ENCODE data around the gene RBM12. TPM values are rescaled to one million over a fixed set of nuclear protein-coding genes. Genes with fewer than 3 reads are reported as not detected.

The RBM12 gene
- total RNA-seq, 1 donor from 2014 or later = 38.7 TPM

DNA sequence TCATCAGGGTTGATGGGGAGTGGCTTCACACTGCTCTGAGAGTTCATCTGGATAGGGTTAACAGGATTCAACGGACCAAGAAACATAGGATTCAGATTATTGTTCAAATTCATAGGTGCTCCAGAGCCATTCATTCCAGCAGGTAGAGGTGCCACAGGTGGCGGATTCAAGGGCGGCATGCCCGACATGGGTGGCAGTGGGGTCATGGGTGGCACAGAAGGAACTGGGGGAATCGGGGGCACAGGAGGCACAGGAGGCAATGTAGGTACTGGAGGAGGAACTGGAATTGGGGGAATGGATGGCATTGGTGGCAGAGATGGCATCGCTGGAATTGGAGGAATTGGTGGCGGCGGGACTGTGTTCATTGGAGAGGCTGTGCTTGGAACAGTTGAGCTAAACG is 10.3 kb downstream of the RBM12 start:
- no peak for DNase-seq (ENCODE audit: low read depth in 2 of 2)

DNA sequence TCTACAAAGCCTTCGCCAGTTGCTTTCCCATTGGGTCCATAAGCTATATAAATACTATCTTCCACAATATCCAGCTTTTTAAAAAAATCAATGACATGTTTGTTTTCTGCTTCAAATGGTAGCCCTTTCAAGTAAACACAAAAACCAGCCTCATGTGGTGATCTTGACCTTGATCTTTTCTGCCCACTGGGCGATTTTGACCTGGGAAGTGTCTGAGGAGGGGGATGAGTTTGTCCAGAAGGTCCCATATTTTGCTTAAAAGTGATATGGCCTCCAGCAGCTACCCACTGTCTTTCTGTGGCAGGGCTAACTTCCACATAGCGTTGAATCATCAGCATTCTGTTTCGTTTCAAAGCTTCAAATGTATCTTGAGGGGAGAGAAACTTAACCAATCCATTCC is 10.8 kb downstream of the RBM12 start:
- no peak for DNase-seq (ENCODE audit: low read depth in 2 of 2)

DNA sequence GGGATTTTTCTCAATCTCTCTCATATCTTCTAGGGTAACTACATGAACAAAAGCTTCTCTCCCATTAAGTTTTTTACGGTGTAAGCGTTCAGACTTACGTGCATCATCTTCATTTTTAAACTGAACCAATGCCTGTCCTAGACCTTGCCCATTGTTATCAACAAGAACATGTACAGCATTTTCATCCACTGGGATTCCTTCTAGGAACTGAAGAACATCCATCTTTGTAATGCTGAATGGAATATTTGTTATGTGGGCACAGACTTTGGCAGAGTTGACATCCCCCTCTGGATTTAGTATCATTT is 11.3 kb downstream of the RBM12 start:
- DNase-seq (ENCODE audit: low read depth in 2 of 2) = no peak

DNA sequence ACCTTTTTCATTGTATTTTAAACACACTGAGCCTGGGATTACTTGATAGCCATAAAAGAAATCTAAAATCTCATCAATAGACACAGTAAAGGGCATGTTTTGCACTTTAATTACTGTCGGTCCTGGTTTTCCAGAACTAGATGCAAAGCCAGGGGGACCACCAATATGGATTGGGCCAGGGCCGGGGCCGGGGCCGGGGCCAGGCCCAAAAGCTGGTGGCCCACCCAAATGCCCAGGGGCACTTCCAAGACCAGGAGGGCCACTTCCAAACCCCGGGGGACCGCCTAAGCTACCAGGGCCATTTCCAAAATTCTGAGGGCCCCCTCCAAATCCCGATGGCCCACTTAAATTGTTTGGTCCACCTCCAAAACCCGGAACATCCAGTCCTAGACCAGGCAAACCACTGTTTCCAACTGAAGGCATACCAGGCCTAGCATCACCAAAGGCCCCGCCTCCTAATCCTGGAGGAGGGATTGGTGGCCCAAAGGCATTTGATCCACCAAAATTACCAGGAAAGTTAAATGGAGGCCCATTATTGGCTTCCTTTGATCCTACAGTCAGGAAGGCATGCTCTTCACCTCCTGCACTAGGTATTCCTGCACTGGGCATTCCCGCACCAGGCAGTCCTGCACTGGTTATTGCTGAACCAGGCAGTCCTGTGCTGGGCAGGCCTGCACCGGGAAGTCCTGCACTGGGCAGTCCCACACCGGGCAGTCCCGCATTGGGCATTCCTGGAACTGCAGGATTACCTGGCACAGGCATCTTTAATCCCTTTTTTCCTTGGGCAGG is 11.9 kb downstream of the RBM12 start:
- DNase-seq (ENCODE audit: low read depth in 2 of 2) = no peak

DNA sequence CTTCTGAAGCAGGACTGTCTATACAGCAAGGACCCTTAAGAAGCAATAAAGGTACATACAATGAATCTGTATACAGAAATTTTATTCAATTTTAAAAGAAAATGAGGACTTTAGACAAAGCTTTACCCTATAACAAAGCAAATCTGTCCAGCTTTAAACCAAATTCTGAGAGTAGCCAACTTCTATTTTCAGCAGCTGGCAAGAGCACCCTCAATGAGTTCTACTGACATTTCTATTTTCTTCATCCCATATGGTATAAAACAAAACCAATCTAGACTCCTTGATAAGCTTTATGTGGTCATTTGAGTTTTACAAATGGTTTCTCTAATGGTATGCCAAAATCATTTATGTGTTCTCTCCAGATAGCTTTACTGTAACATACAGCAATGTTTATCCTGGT is 12.7 kb downstream of the RBM12 start:
- DNase-seq (ENCODE audit: low read depth in 2 of 2) = no peak

DNA sequence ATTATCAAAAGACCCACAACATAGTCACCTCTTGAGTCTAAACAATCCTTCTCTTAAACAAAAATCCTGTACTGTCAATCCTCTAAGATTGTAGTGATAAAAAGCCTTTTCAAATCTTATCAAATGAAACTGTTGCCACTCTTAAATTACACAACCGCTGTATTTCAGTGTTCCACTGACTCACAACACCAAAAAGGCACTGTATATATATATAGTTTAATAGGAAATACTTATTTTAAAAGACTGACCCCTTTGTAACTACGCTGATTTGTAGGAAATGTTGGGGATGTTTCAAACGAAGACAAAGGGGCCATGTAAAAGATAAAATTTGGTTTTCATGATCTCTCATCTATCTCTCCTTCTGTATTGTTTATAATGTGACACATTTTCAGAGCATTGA is 14.1 kb downstream of the RBM12 start:
- no peak for DNase-seq (ENCODE audit: low read depth in 2 of 2)

DNA sequence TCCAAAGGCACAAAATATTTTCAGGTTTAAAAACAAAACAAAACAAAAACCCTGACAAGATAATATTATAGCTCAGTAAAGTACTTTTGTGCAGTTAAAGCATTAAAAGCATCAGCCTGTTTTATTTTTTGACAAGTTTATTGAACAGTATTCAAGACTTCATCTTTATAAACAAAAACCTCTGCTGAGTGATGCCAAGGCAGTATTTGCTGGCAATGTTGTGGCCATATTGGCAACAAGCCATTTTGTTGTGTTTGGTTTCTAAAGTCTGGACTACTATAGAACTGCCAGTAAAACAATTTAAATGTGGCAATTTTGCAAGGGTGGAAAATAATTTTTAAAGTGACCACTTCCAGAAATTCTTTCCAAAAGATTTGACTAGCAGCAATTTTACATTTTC is 15.9 kb downstream of the RBM12 start:
- peak; percentile 16 to 55 for DNase-seq (ENCODE audit: low read depth in 2 of 2)

DNA sequence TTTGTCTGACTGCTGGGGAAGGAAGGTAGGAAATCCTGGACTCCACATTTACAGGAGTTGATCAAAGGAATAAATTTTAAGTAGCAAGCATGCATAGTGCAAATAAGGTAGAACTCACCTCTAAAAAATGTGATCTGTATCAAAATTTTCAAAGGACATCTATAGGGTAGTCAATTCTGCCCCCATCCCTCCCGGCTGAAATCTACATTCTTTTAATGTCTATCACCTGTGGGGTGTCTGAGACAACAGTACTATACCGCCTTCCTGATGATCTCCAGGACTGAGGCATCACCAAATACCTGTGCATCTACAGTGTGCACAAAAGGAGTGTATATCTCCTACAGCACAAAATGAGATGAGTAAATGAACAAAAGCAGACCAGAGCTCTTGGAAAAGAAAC is 19.9 kb downstream of the RBM12 start:
- no peak for DNase-seq (ENCODE audit: low read depth in 2 of 2)

DNA sequence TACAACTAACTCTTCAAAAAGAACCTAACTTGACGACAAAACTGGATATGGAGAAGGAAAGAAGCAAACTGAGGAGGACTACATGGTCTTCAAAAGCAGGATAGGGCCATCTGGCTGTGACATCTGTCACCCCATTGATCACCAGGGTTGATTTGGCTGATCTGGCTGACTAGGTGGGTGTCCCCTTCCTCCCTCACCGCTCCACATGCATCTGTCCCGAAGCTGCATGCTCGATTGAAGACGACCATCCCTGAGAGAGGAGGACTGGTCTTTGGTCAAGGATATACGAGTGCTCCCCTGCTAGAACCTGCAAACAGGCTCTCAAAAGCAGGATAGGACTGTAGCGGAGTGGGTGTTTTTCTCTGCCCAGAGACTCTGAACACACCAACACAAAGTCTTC is 21.7 kb downstream of the RBM12 start:
- no peak for DNase-seq (ENCODE audit: low read depth in 2 of 2)

DNA sequence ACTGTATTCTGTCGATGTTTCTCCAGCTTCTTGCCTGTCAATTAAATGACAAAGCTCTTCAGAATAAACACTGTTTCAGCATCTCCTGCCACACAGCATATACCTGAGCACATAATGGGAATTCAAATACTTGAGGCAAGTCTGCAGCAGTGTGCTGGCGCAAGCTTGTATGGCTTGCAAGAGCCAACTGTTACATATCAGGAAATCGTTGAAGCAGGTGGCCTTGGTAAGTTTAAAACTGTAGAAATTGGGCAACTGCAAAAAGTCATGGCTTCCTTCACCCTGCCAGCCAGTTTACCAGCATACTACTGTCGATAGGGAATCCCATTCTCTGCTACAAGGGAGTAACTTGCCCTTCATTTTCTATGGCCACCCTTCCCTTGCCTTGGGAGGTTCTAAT is 23.0 kb downstream of the RBM12 start:
- no peak for DNase-seq (ENCODE audit: low read depth in 2 of 2)

DNA sequence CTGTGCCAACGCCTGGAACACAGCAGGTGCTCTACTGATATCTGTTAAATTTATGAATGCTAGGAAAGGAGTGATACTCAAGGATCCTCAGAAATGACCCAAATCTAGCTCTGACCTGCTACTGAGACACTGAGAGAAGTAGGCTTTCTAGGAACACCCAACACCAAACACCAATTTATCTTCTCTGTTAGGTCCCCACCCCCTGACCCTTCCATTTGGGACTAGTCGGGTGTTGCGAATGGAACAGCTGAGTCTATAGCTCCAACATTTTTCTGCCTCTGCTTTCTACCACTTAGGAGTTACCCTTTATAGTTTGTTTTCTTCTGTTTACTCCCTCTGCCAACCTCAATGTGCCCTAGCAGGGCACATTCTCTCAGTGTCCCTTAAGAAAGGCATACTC is 24.0 kb downstream of the RBM12 start:
- no peak for DNase-seq (ENCODE audit: low read depth in 2 of 2)

DNA sequence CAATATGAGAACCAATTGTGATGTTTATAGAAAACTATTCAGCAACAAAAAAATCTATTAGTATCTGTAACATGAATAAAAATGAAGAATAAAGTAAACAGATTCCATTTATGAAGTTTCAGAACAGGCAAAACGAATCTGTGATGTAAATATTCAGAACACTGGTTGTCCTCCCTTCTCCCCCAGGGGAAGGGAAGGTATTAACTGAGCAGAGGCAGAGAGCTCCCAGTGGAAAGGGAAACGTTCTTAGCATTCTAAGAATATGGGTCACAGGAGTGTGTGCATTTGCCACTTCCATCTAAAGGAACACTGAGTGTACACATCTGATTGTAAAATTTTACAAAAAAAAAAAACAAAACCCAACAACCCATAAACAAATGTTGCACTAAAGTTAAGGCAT is 25.9 kb downstream of the RBM12 start:
- DNase-seq (ENCODE audit: low read depth in 2 of 2) = no peak

DNA sequence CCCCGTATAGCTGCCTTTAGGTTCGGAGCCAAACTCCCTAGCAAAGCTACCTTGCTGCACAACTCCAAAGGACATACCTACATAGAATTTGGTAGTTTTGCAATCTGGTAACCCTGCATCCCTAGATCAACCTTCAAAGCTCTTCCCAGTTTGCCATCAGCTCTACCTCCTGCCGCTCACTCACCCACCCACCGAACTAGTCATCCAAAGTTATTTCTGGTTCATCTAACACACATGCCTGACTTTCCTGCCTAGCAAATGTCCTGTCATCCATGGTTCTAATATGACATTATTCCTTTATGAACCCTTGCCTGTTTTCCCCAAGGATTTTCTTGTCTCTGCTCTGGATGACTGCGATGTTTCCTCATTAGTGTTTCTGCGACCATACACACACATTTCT is 27.4 kb downstream of the RBM12 start:
- DNase-seq (ENCODE audit: low read depth in 2 of 2) = no peak

DNA sequence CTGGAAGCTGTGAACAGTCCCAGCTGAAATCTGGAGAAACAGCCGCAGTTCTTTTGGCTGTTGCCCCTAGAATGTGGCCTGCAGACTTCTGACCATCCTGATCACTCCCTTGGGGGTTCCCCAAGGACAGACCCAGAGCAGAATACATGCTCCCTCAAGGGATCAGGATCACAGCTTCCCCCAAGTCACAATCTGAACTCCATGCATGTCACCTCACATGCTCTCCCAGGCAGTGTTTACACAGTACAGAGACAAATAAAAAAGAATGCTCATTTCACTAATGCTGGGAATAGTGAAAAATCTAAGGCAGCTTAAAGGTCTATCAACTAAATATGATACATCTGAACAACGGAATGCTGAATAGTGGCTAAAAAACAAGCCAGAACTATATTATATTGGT is 28.6 kb downstream of the RBM12 start:
- no peak for DNase-seq (ENCODE audit: low read depth in 2 of 2)

DNA sequence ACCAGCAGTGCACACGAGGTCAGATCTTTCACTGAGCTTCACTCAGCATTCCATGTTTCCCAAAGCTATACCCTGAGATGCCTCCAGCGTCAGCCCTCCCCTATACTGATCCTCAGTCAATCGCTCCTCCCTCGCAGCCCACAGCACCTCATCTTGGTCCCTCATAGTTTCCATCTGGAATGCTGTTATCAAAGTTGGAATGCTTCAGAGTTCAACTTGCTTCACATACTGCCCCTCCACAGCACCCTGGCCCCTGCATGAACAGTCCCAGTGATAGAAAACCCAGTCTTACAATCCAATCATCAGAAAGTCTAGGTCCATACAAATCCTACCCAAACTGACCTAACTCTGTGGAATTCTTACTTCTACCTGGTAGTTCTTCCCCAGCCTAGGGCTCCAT is 29.0 kb downstream of the RBM12 start:
- DNase-seq (ENCODE audit: low read depth in 2 of 2) = no peak

DNA sequence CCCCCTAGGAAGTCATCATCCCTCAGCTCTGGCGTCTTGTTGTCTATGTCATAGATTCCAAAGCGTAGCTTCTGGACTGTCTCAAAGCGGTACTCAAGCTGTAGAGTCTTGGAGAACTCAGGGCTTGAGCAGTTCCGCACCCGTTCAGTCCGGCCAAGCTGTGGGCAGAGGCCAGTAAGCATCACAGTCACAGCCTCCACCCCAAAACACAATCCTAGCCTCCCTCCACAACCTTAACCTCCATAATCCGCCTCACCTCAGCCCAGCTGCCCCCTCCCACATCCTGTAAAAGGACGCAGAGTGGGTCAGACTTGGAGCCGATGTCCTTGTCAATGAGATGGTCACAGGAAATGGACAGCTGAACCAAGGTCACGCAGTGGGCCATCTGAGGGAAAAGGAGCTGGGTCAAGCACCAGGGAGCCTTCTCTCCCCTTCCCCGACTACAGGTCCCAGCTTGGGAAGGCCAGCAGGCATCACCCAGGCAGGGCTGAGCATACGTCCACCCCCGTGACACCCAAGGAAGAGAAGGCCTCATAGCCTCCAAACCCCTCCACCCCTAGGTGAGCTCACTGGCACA is 32.1 kb downstream of the RBM12 start:
- DNase-seq (ENCODE audit: low read depth in 2 of 2) = no peak

DNA sequence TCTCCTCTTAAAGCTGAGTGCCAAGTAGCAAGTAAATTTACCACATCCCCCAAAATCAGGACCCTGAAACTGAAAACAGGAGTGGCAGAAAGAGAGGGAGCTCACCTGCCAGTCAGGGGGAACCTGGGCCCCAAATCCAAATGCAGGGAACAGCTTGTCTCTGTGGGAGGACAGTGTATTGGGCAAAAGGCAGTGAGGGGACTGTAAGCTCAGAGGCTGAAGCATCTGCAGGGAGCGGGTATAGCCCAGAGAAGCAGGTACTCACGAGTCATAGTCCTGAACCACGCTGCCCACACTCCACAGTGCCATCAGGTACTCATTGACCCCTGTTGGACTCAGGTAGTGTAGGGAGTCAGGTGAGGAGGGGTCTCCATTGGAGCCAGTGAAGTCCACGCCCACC is 34.1 kb downstream of the RBM12 start:
- no peak for DNase-seq (ENCODE audit: low read depth in 2 of 2)

DNA sequence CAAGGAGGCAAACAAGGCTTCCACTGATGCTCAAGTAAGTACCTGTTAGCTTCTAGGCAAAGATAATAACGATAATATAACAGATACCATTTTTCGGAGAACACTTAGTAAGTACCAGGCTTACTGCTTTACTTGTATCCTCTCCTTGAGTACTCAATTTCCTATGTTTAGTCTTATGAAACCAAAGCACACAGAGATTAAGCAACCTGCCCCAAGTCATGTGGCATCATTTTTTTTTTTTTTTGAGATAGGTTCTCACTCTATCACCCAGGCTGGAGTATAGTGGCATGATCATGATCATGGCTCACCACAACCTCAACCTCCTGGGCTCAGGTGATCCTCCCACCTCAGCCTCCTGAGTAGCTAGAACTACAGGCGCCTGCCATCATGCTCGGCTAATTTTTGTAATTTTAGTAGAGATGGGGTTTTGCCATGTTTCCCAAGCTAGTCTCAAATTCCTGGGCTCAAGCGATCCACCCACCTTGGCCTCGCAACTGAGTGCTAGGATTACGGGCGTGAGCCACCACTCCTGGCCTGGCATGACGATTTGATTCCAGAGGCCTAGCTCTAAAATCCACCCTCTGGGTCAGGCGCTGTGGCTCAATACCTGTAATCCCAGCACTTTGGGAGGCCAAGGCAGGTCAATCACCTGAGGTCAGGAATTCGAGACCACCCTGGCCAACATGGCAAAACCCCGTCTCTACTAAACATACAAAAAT is 35.1 kb downstream of the RBM12 start:
- DNase-seq (ENCODE audit: low read depth in 2 of 2) = no peak

DNA sequence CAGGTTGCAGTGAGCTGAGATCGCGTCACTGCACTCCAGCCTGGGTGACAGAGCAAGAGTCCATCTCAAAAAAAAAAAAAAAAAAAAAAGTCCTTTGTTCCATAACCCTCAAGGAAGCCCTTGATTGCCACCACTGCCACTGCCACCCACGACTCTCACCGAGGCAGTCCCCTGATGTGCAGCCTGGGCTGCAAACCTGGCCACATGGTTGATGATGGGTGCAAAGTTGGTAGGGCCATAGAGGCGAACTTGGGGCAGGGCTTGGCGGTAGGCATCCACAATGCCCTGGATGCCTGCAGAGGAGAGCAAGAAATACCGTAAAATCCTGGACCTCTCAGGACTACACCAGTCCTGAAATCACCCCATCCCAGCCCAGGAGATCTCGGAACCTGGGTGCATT is 37.6 kb downstream of the RBM12 start:
- DNase-seq (ENCODE audit: low read depth in 2 of 2) = no peak

DNA sequence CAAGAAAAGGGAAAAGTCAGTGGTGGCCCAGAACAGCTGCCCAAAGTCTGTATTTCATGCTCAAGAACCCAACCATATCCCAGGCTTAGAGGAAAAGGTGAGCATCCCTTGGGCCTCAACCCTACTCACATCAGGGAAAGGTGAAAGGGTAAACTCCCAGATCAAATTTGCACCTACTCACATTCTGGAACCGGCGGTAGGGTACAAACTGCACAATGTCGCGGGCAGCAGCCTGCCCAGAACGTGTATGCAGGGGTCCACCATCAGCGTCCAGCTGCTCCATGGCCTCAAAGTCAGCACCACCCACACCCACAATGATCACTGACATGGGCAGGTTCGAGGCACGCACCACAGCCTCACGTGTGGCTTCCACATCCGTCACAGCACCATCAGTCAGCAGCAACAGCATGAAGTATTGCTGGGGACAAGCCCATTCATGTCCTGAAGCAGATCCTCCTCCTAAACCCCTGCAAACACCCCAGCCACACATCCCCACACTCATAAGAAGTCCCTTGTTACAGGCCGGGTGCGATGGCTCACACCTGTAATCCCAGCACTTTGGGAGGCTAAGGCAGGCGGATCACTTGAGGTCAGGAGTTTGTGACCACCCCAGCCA is 38.2 kb downstream of the RBM12 start:
- no peak for DNase-seq (ENCODE audit: low read depth in 2 of 2)

DNA sequence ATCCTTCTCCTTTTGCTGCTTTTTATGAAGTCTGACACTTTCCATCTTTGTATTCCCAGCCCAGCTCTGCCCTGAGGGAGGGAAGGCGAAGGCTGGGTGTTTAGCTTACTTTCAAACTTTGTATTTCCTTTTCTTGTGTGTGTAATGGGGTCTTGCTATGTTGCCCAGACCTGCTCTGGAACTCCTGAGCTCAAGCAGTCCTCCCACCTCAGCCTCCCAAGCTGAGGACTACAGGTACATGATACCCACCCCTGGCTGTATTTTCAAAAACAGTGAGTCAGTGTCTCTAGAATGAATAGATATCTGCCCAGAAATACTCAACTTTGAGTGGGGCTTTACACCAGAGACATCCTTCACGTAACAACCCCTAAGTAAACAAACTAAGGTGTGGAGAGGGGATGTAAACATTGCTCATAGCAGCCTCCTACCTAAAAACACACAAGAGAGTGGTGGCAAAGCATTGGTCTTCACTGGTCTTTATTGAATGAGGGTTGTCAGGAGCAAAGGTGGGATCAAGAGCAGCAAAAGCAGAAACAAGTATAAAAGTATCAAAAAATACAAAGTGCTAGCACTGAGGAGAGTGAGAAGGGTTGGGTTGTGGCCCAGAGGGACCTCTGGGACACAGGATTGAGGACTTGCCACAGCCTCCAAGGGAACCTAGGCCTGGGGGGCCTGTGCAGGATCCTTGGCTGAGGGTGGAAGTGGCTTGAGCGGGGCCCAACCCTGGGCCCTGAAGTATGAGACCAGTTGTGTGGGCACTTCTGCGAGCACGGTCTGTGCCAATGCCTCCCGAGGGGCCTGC is 38.9 kb downstream of the RBM12 start:
- no peak for DNase-seq (ENCODE audit: low read depth in 2 of 2)

DNA sequence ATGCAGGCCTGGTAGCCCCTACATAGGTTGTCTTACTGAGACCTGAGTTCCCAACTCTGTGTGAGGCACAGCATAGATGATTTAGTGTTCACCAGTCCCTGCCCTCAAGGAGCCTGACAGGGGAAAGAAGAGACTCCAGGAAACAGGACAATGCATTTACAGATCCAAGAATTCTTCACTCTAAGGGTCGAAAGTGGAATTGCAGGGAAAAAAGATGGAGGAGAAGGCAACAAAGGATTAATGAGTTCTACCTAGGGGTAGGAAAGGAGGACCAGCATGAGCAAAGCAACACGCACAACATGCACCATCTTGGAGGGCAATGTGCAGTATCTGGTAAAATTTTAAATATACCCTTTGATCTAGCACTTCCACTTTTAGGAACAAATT is 43.1 kb downstream of the RBM12 start:
- no peak for DNase-seq (ENCODE audit: low read depth in 2 of 2)

Measured in lung microvascular endothelial cell (primary cell).